SK-N-SH treated with all-trans-retinoic acid at 6 μM for 48 hours (cell line): Measurements from ENCODE around the gene DDX10.

Experiments
- ATAC-seq: fragments of 200-7000 bp; cut with Tn5 transposase; 3 replicates; pipeline ENCODE4 v1.9.1; 2020; ENCODE audit warnings: mild to moderate bottlenecking, moderate library complexity
- ARNTL ChIP-seq: fragments of 450-650 bp; formaldehyde crosslinking; IDR thresholded peaks from 2 replicates; pipeline ENCODE4 v1.5.0; 2020; ENCODE audit warnings: low read depth, mild to moderate bottlenecking, moderate library complexity, borderline replicate concordance
- BACH2 ChIP-seq: fragments of 250-450 bp; sonication (Bioruptor Pico); IDR thresholded peaks from 2 replicates; pipeline ENCODE4 v1.9.0; 2021; ENCODE audit warnings: mild to moderate bottlenecking, borderline replicate concordance
- CREB5 ChIP-seq: fragments of 250-450 bp; sonication (Bioruptor Pico); IDR thresholded peaks from 2 replicates; pipeline ENCODE4 v1.5.1; 2020; ENCODE audit warnings: low read depth, mild to moderate bottlenecking, moderate library complexity
- CSDC2 ChIP-seq: fragments of 250-450 bp; sonication (Bioruptor Pico); IDR thresholded peaks from 2 replicates; pipeline ENCODE4 v1.5.0; 2020; ENCODE audit warnings: mild to moderate bottlenecking, moderate library complexity
- GLIS3 ChIP-seq: fragments of 250-450 bp; sonication (Bioruptor Pico); IDR thresholded peaks from 2 replicates; pipeline ENCODE4 v1.5.0; 2020; ENCODE audit warnings: mild to moderate bottlenecking, moderate library complexity
- ISL1 ChIP-seq: fragments of 250-450 bp; sonication (Bioruptor Pico); IDR thresholded peaks from 2 replicates; pipeline ENCODE4 v2.1.2; 2022; ENCODE audit warnings: mild to moderate bottlenecking, moderate library complexity
- OSR1 ChIP-seq: fragments of 250-450 bp; sonication (Bioruptor Pico); IDR thresholded peaks from 2 replicates; pipeline ENCODE4 v1.8.0; 2022; ENCODE audit warnings: moderate library complexity, mild to moderate bottlenecking, inconsistent platforms
- PPARA ChIP-seq: fragments of 250-450 bp; sonication (Bioruptor Pico); IDR thresholded peaks from 2 replicates; pipeline ENCODE4 v1.5.0; 2020; ENCODE audit warnings: mild to moderate bottlenecking, borderline replicate concordance
- SNAI2 ChIP-seq: fragments of 250-450 bp; sonication (Bioruptor Pico); IDR thresholded peaks from 2 replicates; pipeline ENCODE4 v1.5.0; 2020; ENCODE audit warnings: mild to moderate bottlenecking, moderate library complexity
- TCF4 ChIP-seq: fragments of 250-450 bp; sonication (Bioruptor Pico); IDR thresholded peaks from 2 replicates; pipeline ENCODE4 v1.8.0; 2021; ENCODE audit warnings: mild to moderate bottlenecking, moderate library complexity, borderline replicate concordance
- TOX ChIP-seq: fragments of 250-450 bp; sonication (Bioruptor Pico); IDR thresholded peaks from 2 replicates; pipeline ENCODE4 v1.8.0; 2021; ENCODE audit warnings: mild to moderate bottlenecking, moderate library complexity, borderline replicate concordance
- TSHZ2 ChIP-seq: fragments of 250-450 bp; sonication (Bioruptor Pico); IDR thresholded peaks from 2 replicates; pipeline ENCODE4 v1.5.0; 2020; ENCODE audit warnings: mild to moderate bottlenecking, moderate library complexity
- ZC3H10 ChIP-seq: fragments of 250-450 bp; sonication (Bioruptor Pico); IDR thresholded peaks from 2 replicates; pipeline ENCODE4 v1.5.1; 2021; ENCODE audit warnings: mild to moderate bottlenecking, moderate library complexity
- ZFP3 ChIP-seq: fragments of 250-450 bp; sonication (Bioruptor Pico); IDR thresholded peaks from 2 replicates; pipeline ENCODE4 v1.5.0; 2020; ENCODE audit warnings: mild to moderate bottlenecking, moderate library complexity
- ZFP30 ChIP-seq: fragments of 450-650 bp; formaldehyde crosslinking; IDR thresholded peaks from 2 replicates; pipeline ENCODE4 v1.5.0; 2022; ENCODE audit warnings: mild to moderate bottlenecking, moderate library complexity
- ZNF565 ChIP-seq: fragments of 450-650 bp; formaldehyde crosslinking; conservative IDR thresholded peaks from 2 replicates; pipeline ENCODE4 v1.5.0; 2020; ENCODE audit warnings: low read depth, mild to moderate bottlenecking, moderate library complexity
- ZNF70 ChIP-seq: fragments of 450-650 bp; formaldehyde crosslinking; IDR thresholded peaks from 2 replicates; pipeline ENCODE4 v1.5.0; 2020; ENCODE audit warnings: mild to moderate bottlenecking, moderate library complexity
- ZNF8 ChIP-seq: fragments of 450-650 bp; formaldehyde crosslinking; IDR thresholded peaks from 2 replicates; pipeline ENCODE4 v1.5.0; 2020; ENCODE audit warnings: mild to moderate bottlenecking, moderate library complexity
- TF ChIP-seq, protein P1 (sequence below): fragments of 250-450 bp; sonication (Bioruptor Pico); IDR thresholded peaks from 2 replicates; pipeline ENCODE4 v1.5.1; 2021; ENCODE audit warnings: mild to moderate bottlenecking, moderate library complexity
- TF ChIP-seq, protein P2 (sequence below): fragments of 250-450 bp; sonication (Bioruptor Pico); IDR thresholded peaks from 2 replicates; pipeline ENCODE4 v1.8.0; 2020; ENCODE audit warnings: mild to moderate bottlenecking, moderate library complexity, borderline replicate concordance

The DDX10 gene

DNA sequence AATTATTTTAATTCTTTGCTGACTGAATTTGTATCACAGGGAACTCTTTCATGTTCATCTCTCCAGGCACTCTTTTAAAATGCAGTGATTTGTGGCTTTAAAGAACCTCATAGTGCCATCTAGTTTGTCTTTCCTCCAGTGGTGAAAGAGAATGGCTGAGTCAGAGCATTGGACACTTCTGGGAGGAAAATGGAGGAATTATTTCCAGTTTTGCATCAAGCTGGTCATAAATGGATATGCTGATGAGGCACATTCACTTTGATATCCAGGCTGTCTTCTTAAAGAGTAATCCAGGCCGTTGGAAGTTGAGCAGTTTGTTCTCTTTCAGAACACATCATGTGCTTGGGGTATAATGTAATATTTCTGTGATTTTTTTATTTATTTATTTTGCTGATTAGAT is 273.7 kb downstream of the DDX10 start:
- TF ChIP-seq ARNTL (CRISPR knock-in tag) (no peak), CREB5 (no peak), ZC3H10 (CRISPR knock-in tag) (no peak), TCF4 (CRISPR knock-in tag) (no peak), ZFP30 (CRISPR knock-in tag) (no peak), SNAI2 (CRISPR knock-in tag) (no peak), ZNF70 (no peak), ISL1 (no peak), BACH2 (CRISPR knock-in tag) (no peak)
- TF ChIP-seq, protein P1, sequence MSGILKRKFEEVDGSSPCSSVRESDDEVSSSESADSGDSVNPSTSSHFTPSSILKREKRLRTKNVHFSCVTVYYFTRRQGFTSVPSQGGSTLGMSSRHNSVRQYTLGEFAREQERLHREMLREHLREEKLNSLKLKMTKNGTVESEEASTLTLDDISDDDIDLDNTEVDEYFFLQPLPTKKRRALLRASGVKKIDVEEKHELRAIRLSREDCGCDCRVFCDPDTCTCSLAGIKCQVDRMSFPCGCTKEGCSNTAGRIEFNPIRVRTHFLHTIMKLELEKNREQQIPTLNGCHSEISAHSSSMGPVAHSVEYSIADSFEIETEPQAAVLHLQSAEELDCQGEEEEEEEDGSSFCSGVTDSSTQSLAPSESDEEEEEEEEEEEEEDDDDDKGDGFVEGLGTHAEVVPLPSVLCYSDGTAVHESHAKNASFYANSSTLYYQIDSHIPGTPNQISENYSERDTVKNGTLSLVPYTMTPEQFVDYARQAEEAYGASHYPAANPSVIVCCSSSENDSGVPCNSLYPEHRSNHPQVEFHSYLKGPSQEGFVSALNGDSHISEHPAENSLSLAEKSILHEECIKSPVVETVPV (CRISPR knock-in tag), result no peak
- ATAC-seq, result peak; percentile 36; the same call in 1 of the 3 replicates

- ATAC-seq, result no peak
- no peak for TF ChIP-seq ZNF8 (CRISPR knock-in tag)
- no peak for TF ChIP-seq ZC3H10 (CRISPR knock-in tag)
- no peak for TF ChIP-seq ZFP3 (CRISPR knock-in tag)
- TF ChIP-seq ZNF565, result no peak
- TF ChIP-seq ZNF70, result no peak
- no peak for TF ChIP-seq SNAI2 (CRISPR knock-in tag)
- no peak for TF ChIP-seq GLIS3 (CRISPR knock-in tag)
- no peak for TF ChIP-seq ISL1
- TF ChIP-seq CSDC2, result no peak
- TF ChIP-seq TSHZ2 (CRISPR knock-in tag), result no peak
- TF ChIP-seq BACH2 (CRISPR knock-in tag), result no peak
- no peak for TF ChIP-seq TOX (CRISPR knock-in tag)
- TF ChIP-seq OSR1, result no peak
- TF ChIP-seq ZFP30 (CRISPR knock-in tag), result no peak
- TF ChIP-seq PPARA (CRISPR knock-in tag), result no peak
Observed at GRCh38 chr11:108939135-108939534, 274.3 kb downstream of the DDX10 start.

DNA sequence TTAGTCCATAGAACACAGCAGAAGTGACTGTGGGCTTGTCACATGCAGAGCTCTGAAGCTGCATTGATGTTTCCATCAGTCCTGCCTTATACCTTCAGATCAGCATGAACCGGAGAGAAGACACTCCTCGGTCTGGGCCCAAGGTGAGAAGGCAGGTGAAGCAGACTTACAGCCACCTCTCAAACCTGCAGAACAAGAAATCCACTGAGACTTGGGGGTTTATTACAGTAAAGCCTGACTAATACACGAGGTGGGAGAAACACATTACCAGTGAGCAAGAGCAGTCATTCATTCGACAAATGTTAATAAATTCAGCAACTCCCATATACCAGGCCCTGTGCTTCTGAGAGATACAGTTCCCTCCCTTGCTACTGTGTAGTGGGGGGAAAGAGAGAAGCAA is 279.0 kb downstream of the DDX10 start:
- ATAC-seq, result no peak; the same call in 2 of the 3 replicates
- TF ChIP-seq ISL1 (no peak), ZNF8 (CRISPR knock-in tag) (no peak), TSHZ2 (CRISPR knock-in tag) (no peak)

DNA sequence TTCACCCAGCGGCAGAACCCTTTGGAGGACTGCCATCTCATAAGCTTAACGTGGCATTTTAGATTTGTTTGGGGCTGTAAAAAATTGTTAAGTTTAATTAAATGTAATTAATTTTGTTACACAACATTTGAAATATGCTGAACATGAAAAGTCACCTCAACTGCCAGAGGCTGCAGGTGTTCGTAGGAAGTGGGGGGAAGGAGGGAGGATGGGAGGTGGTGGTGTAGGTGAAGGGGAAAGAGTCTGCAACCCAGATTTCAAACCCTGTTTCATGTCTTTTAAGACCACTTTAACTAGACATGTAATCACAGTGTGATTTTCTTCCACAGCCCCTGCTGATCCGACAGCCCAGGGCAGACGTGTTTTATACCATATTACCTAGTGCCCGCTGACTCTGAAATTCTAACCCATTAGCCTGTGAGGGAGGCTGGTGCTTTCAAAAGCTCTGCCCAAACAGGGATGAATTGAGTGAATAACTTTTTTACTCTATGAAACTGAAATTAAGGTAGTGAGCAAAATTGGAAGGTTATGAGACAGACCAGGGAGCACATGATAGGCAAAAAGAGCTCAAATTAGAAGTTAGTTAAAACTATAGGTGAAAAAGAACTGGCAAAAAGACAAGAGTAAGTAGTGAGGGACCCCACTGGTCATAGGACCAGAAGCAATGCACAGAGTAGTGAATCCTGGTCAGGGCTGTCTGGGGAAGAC is 279.8 kb downstream of the DDX10 start:
- ATAC-seq, result no peak; the same call in 2 of the 3 replicates
- TF ChIP-seq ARNTL (CRISPR knock-in tag), result no peak
- no peak for TF ChIP-seq CSDC2
- TF ChIP-seq ZC3H10 (CRISPR knock-in tag), result no peak
- no peak for TF ChIP-seq SNAI2 (CRISPR knock-in tag)
- TF ChIP-seq, protein P2, sequence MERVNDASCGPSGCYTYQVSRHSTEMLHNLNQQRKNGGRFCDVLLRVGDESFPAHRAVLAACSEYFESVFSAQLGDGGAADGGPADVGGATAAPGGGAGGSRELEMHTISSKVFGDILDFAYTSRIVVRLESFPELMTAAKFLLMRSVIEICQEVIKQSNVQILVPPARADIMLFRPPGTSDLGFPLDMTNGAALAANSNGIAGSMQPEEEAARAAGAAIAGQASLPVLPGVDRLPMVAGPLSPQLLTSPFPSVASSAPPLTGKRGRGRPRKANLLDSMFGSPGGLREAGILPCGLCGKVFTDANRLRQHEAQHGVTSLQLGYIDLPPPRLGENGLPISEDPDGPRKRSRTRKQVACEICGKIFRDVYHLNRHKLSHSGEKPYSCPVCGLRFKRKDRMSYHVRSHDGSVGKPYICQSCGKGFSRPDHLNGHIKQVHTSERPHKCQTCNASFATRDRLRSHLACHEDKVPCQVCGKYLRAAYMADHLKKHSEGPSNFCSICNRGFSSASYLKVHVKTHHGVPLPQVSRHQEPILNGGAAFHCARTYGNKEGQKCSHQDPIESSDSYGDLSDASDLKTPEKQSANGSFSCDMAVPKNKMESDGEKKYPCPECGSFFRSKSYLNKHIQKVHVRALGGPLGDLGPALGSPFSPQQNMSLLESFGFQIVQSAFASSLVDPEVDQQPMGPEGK (CRISPR knock-in tag), result no peak
- TF ChIP-seq CREB5, result no peak
- no peak for TF ChIP-seq PPARA (CRISPR knock-in tag)
- TF ChIP-seq TOX (CRISPR knock-in tag), result no peak
- TF ChIP-seq ZFP30 (CRISPR knock-in tag), result no peak
- TF ChIP-seq, protein P1 (CRISPR knock-in tag), result no peak
- no peak for TF ChIP-seq ZNF70
- TF ChIP-seq ZNF565, result no peak
- TF ChIP-seq OSR1, result no peak
- TF ChIP-seq TCF4 (CRISPR knock-in tag), result no peak
- TF ChIP-seq ISL1, result no peak
- TF ChIP-seq ZNF8 (CRISPR knock-in tag), result no peak
- TF ChIP-seq GLIS3 (CRISPR knock-in tag), result no peak
